Neural progenitor cell (in vitro differentiated cells): ENCODE measurements around the gene AP2B1. TPM values are rescaled to one million over a fixed set of nuclear protein-coding genes. Genes with fewer than 3 reads are reported as not detected.

Experiments
- DNase-seq: peaks from one replicate; pipeline ENCODE4 v3.0.0-alpha.2; 2016; ENCODE audit warnings: low spot score
- H2AFZ ChIP-seq: fragments of 200-600 bp; sonication (generic); replicated peaks from 2 replicates; pipeline ENCODE4 v1.6.1; 2016; ENCODE audit warnings: antibody characterized with exemption
- H3F3A ChIP-seq: fragments of 200-600 bp; sonication (generic); 2 replicates; pipeline ENCODE4 v1.6.1; 2016; ENCODE audit warnings: antibody characterized with exemption, low read depth
- H3K27ac ChIP-seq: fragments of 200-600 bp; sonication (generic); 2 replicates; pipeline ENCODE4 v1.5.1; 2016; ENCODE audit warnings: mild to moderate bottlenecking
- H3K27me3 ChIP-seq: fragments of 200-600 bp; sonication (generic); 2 replicates; pipeline ENCODE4 v1.6.1; 2016; ENCODE audit warnings: mild to moderate bottlenecking, moderate library complexity
- H3K36me3 ChIP-seq: fragments of 200-600 bp; sonication (generic); 2 replicates; pipeline ENCODE4 v1.5.1; 2016
- H3K4me1 ChIP-seq: fragments of 200-600 bp; sonication (generic); 2 replicates; pipeline ENCODE4 v1.6.1; 2016; ENCODE audit warnings: mixed run types
- H3K4me2 ChIP-seq: fragments of 200-600 bp; sonication (generic); 2 replicates; pipeline ENCODE4 v1.6.1; 2016
- H3K4me3 ChIP-seq: fragments of 200-600 bp; sonication (generic); 2 replicates; pipeline ENCODE4 v1.5.1; 2016
- H3K79me2 ChIP-seq: fragments of 200-600 bp; sonication (generic); 2 replicates; pipeline ENCODE4 v1.6.1; 2016; ENCODE audit warnings: low read depth
- H3K9ac ChIP-seq: fragments of 200-600 bp; sonication (generic); 2 replicates; pipeline ENCODE4 v1.6.1; 2016
- H3K9me3 ChIP-seq: fragments of 200-600 bp; sonication (generic); 2 replicates; pipeline ENCODE4 v1.5.1; 2016; ENCODE audit warnings: low read depth
- H4K20me1 ChIP-seq: fragments of 200-600 bp; sonication (generic); 2 replicates; pipeline ENCODE4 v1.6.1; 2016; ENCODE audit warnings: low read depth
- H3K27ac Mint-ChIP-seq: 3 replicates; pipeline ENCODE4 v1.8.0; 2021; ENCODE audit warnings: mixed read lengths
- H3K27me3 Mint-ChIP-seq: 2 replicates; pipeline ENCODE4 v1.8.0; 2022; ENCODE audit warnings: low read depth, mild to moderate bottlenecking, inconsistent platforms, moderate library complexity, mixed read lengths; ENCODE audit not compliant: insufficient read depth
- H3K36me3 Mint-ChIP-seq: 3 replicates; pipeline ENCODE4 v1.8.0; 2021; ENCODE audit warnings: mixed read lengths
- H3K4me1 Mint-ChIP-seq: 3 replicates; pipeline ENCODE4 v1.8.0; 2021; ENCODE audit warnings: mixed read lengths
- H3K4me3 Mint-ChIP-seq: 3 replicates; pipeline ENCODE4 v1.8.0; 2021; ENCODE audit warnings: mild to moderate bottlenecking, moderate library complexity, mixed read lengths
- H3K9me3 Mint-ChIP-seq: 3 replicates; pipeline ENCODE4 v1.8.0; 2020; ENCODE audit warnings: mixed read lengths
- EZH2 ChIP-seq: fragments of 200-600 bp; sonication (generic); IDR thresholded peaks from 2 replicates; pipeline ENCODE4 v1.6.1; 2017; ENCODE audit warnings: antibody characterized with exemption, mild to moderate bottlenecking, moderate library complexity
- EZH2phosphoT487 ChIP-seq: fragments of 200-600 bp; sonication (generic); IDR thresholded peaks from 2 replicates; pipeline ENCODE4 v1.6.1; 2017; ENCODE audit warnings: antibody characterized with exemption
- total RNA-seq: library from RNA; depleted of rRNA; stranded (reverse); fragments of >200 nt; gene quantifications from 2 replicates; pipeline ENCODE4 v1.2.3, GENCODE V29; 2015; ENCODE audit warnings: low replicate concordance
- TF ChIP-seq, protein P1 (sequence below): fragments of 200-600 bp; sonication (generic); IDR thresholded peaks from 2 replicates; pipeline ENCODE4 v1.5.1; 2017; ENCODE audit warnings: antibody characterized with exemption, mild to moderate bottlenecking

The AP2B1 gene
- total RNA-seq, 1 donor from 2014 or later = 125 TPM

DNA sequence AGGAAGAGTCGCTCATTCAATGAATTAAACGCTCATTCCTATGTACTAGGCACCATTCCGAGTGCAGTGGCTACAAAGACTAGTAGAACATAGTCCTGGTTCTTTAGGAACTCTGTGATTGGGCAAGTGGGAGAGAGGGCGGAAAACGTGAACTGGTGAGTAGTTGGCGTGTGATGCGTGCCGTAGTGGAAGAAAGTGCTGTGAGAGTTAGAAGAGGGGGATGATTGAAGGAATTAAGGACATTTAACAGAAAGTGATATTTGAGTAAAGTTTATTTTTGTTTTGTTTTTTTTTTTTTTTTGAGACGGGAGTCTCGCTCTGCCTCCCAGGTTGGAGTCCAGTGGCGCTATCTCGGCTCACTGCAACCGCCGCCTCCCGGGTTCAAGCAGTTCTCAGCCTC, 18.6 kb upstream of the AP2B1 start:
- peaks cover 16% of the 10 kb centered on the region for H3K4me1 ChIP-seq
- Mint-ChIP-seq H3K4me1 (peaks cover 22% of the 10 kb centered on the region), H3K4me3 (peak overlapping the region; percentile 92), H3K27me3 (peaks cover 7% of the 10 kb centered on the region), H3K27ac (peak overlapping the region; percentile 54), H3K36me3 (no peaks in the 10 kb centered on the region), H3K9me3 (no peaks in the 10 kb centered on the region)
- H4K20me1 ChIP-seq = peaks cover 16% of the 10 kb centered on the region
- no peaks in the 10 kb centered on the region for H3K9me3 ChIP-seq
- peak overlapping the region; percentile 98 for H3K4me2 ChIP-seq
- H3F3A ChIP-seq = no peaks in the 10 kb centered on the region
- H2AFZ ChIP-seq = peak overlapping the region; percentile 35
- H3K36me3 ChIP-seq = no peaks in the 10 kb centered on the region
- peaks cover 48% of the 10 kb centered on the region for H3K79me2 ChIP-seq
- peak overlapping the region; percentile 93 for H3K9ac ChIP-seq
- TF ChIP-seq, protein P1, sequence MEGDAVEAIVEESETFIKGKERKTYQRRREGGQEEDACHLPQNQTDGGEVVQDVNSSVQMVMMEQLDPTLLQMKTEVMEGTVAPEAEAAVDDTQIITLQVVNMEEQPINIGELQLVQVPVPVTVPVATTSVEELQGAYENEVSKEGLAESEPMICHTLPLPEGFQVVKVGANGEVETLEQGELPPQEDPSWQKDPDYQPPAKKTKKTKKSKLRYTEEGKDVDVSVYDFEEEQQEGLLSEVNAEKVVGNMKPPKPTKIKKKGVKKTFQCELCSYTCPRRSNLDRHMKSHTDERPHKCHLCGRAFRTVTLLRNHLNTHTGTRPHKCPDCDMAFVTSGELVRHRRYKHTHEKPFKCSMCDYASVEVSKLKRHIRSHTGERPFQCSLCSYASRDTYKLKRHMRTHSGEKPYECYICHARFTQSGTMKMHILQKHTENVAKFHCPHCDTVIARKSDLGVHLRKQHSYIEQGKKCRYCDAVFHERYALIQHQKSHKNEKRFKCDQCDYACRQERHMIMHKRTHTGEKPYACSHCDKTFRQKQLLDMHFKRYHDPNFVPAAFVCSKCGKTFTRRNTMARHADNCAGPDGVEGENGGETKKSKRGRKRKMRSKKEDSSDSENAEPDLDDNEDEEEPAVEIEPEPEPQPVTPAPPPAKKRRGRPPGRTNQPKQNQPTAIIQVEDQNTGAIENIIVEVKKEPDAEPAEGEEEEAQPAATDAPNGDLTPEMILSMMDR = no peak
- TF ChIP-seq EZH2 (no peak), EZH2phosphoT487 (no peak)
- peaks cover 37% of the 10 kb centered on the region for H3K27me3 ChIP-seq
- peak; percentile 35 for DNase-seq
- no peak overlapping the region for H3K27ac ChIP-seq
- H3K4me3 ChIP-seq = peak overlapping the region; percentile 94

DNA sequence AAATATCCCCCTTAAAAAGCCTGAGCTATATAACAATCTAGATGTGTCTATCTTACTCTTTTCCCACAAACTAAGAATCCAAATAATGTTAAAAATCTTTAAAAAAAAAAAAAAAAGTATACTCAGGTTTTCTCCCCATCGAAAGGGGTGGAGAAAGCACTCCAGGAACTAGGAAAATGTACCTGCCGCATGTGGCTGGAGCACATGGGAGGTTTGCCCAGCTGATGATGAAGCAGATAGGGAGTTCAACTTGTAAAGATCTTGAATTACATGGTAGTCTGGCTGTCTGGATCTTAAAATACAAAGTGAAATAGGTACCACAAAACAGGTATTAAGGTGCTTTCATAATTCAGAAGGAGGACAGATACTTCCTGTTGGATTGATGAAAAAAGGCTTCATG, 17.7 kb upstream of the AP2B1 start:
- Histone ChIP-seq H3K79me2 (peaks cover 48% of the 10 kb centered on the region), H2AFZ (no peak overlapping the region), H3K9ac (no peak overlapping the region), H3K9me3 (no peaks in the 10 kb centered on the region), H3F3A (peaks cover 2% of the 10 kb centered on the region), H3K36me3 (no peaks in the 10 kb centered on the region), H3K4me3 (peak overlapping the region; percentile 94), H3K27me3 (peaks cover 29% of the 10 kb centered on the region), H3K27ac (no peak overlapping the region), H4K20me1 (peaks cover 16% of the 10 kb centered on the region), H3K4me2 (peak overlapping the region; percentile 98), H3K4me1 (peaks cover 16% of the 10 kb centered on the region)
- H3K27ac Mint-ChIP-seq = no peak overlapping the region
- peaks cover 7% of the 10 kb centered on the region for H3K27me3 Mint-ChIP-seq
- no peak for DNase-seq
- H3K9me3 Mint-ChIP-seq = no peaks in the 10 kb centered on the region
- H3K4me1 Mint-ChIP-seq = peaks cover 22% of the 10 kb centered on the region
- no peaks in the 10 kb centered on the region for H3K36me3 Mint-ChIP-seq
- peak overlapping the region; percentile 92 for H3K4me3 Mint-ChIP-seq
- TF ChIP-seq EZH2 (no peak), EZH2phosphoT487 (no peak)

DNA sequence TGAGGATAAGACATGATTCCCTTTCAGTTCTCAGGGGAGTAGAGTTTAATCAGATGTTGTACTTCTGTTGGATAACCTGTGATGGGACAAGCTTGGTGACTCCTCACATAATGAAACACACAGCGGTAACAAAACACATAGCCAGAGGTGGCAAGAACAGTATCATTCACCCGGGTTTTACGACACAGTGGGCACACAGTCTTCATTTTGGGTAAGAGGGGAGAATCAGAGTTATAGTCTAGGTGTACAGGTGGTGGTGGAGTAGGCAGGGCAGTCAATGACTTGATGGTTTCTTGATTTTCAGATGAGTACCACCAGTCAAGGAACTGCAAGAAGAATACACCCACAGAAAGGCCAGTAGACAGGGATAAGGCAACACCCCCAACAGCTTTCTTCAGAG, 11.4 kb upstream of the AP2B1 start:
- peaks cover 43% of the 10 kb centered on the region for H3F3A ChIP-seq
- H3K79me2 ChIP-seq = peaks cover 29% of the 10 kb centered on the region
- no peak for DNase-seq
- H3K4me2 ChIP-seq = no peak overlapping the region
- Mint-ChIP-seq H3K4me1 (peaks cover 13% of the 10 kb centered on the region), H3K36me3 (peaks cover 6% of the 10 kb centered on the region), H3K4me3 (no peak overlapping the region), H3K27me3 (no peaks in the 10 kb centered on the region), H3K27ac (no peak overlapping the region), H3K9me3 (no peaks in the 10 kb centered on the region)
- H2AFZ ChIP-seq = no peak overlapping the region
- peaks cover 10% of the 10 kb centered on the region for H3K4me1 ChIP-seq
- TF ChIP-seq EZH2 (no peak), EZH2phosphoT487 (no peak)
- TF ChIP-seq, protein P1 = no peak
- H3K4me3 ChIP-seq = no peak overlapping the region
- H3K9ac ChIP-seq = no peak overlapping the region
- H4K20me1 ChIP-seq = no peaks in the 10 kb centered on the region
- no peaks in the 10 kb centered on the region for H3K36me3 ChIP-seq
- H3K9me3 ChIP-seq = no peaks in the 10 kb centered on the region
- no peaks in the 10 kb centered on the region for H3K27me3 ChIP-seq
- H3K27ac ChIP-seq = no peak overlapping the region

DNA sequence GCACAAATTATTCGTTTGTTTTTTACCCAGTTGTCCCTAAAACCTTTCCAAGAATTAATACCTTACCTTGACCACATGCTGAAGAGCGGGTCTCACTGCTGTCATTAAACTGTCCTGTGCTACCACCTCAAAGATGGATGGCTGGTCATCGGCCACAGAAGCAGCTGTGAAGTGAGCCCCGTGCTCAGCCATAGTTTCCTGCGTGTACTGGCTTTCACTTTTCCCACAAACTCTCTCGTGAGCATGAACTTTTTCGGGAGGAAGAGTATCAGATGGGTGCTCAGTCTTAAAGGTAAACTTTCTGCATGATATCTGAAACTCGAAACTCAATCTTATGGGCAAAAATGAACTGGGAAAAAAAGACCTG, 9.3 kb upstream of the AP2B1 start:
- Histone ChIP-seq H3K4me2 (peak overlapping the region; percentile 97), H4K20me1 (no peaks in the 10 kb centered on the region), H3K9me3 (no peaks in the 10 kb centered on the region), H3K4me1 (peaks cover 10% of the 10 kb centered on the region), H3K9ac (peak overlapping the region; percentile 94), H3K4me3 (peak overlapping the region; percentile 80), H3K79me2 (peaks cover 9% of the 10 kb centered on the region), H3F3A (peaks cover 45% of the 10 kb centered on the region), H3K36me3 (no peaks in the 10 kb centered on the region), H3K27me3 (no peaks in the 10 kb centered on the region), H3K27ac (no peak overlapping the region), H2AFZ (peak overlapping the region; percentile 85)
- peak overlapping the region; percentile 97 for H3K4me3 Mint-ChIP-seq
- no peak for TF ChIP-seq EZH2
- TF ChIP-seq, protein P1 = no peak
- TF ChIP-seq EZH2phosphoT487 = no peak
- no peak overlapping the region for H3K27ac Mint-ChIP-seq
- peaks cover 6% of the 10 kb centered on the region for H3K36me3 Mint-ChIP-seq
- H3K9me3 Mint-ChIP-seq = no peaks in the 10 kb centered on the region
- peaks cover 13% of the 10 kb centered on the region for H3K4me1 Mint-ChIP-seq
- H3K27me3 Mint-ChIP-seq = no peaks in the 10 kb centered on the region
- DNase-seq = no peak
